ENCODE results near the gene MAP7D1. TPM values are rescaled to one million over a fixed set of nuclear protein-coding genes. Genes with fewer than 3 reads are reported as not detected.
A peak's percentile ranks its signal among the peaks of the same experiment; 100 is the strongest.

MAP7D1 gene
- polyA plus RNA-seq, 1 of the 3 experiments (the other 2 are of a cell fraction) = 69.9 TPM

DNA sequence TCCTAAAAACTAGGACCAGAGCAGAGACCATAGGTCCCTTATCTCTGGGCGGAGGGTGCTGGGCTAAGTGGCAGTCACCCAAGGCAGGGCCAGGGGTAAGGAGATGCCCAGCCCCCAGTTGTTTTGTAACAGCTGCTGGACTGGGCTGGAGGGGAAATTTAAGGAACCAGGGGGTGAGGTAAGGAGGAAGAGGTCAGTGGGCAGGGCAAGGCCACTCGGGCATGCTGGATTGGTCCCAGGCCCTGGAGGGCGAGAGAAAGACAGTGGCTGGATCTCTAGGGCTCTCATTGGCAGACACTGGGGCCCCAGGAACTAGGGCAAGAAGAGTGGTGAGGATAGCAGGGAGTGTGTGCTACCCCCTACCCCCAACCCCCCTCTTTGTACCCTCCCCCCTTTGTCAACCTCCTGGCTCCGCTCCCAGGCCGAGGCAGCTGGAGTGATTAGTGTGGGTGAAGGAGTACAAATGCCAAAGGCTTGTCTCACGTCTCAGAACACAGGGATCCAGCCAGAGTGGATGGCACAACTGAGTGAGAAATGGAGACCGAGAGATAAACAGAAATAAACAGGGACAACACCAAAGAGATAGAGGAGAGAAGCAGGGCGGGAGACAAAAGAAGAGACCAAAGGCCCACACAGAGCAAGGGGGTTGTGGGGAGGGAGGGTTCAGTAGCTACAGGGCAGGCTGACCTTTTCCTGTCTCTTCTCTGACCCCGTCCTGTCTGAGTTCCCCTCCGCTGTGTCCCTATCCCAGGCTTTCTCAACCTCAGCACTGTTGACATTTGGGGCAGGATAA, 47.8 kb downstream of the MAP7D1 start:
- TF ChIP-seq GATA2 (CRISPR knock-in tag; IDR thresholded peaks at IDR 0.05) (no peak), RFX5 (IDR thresholded peaks at IDR 0.05; ENCODE audit: low read length) (no peak), MEF2A (IDR thresholded peaks at IDR 0.05; ENCODE audit: borderline replicate concordance, low read depth) (no peak), NFIC (IDR thresholded peaks at IDR 0.05; ENCODE audit: borderline replicate concordance) (peak; percentile 45)
- H3K4me3 ChIP-seq (ENCODE audit: low read depth in 2 of 2, low read length in 1 of 2) = no peak overlapping the region
- H3K36me3 ChIP-seq (replicated peaks in 1 of 2; ENCODE audit: control insufficient read depth in 1 of 2, insufficient read depth in 2 of 2, low read length in 1 of 2) = no peaks in the 10 kb centered on the region
- DNase-seq = peak; percentile 61
- no peaks in the 10 kb centered on the region for H4K20me1 ChIP-seq (ENCODE audit: insufficient read depth)
- H3K27me3 ChIP-seq (ENCODE audit: insufficient read depth) = no peaks in the 10 kb centered on the region
- no peaks in the 10 kb centered on the region for H3K9me3 ChIP-seq
- POLR2A ChIA-PET = no interaction called here
- WGBS (ENCODE audit: low lambda C conversion rate) = 52% methylated on average over 9 of the region's 10 CpGs
- H3K4me2 ChIP-seq = peak overlapping the region; percentile 50; the same call in 1 of the 2 replicates
- H3K9me2 ChIP-seq = no peaks in the 10 kb centered on the region
- no peak overlapping the region for H3K9ac ChIP-seq
- H3F3A ChIP-seq (replicated peaks; ENCODE audit: insufficient read depth) = no peaks in the 10 kb centered on the region
- peak overlapping the region; percentile 56 for H2AFZ ChIP-seq (ENCODE audit: low read depth)
- CTCF ChIA-PET = interaction anchor here (1.4 kb wide), 1 partner anchor 82 kb away, joined by 6 read pairs; no protein-coding TSS in a partner anchor
- peak overlapping the region; percentile 38 to 51; a peak in 3 of 4 replicates for H3K27ac ChIP-seq (ENCODE audit: low read depth in 2 of 2, low read length in 1 of 2)
- no peaks in the 10 kb centered on the region for H3K79me2 ChIP-seq (ENCODE audit: insufficient read depth)
- H3K4me1 ChIP-seq (ENCODE audit: control insufficient read depth in 1 of 2, insufficient read depth in 2 of 2, low read depth in 1 of 2, low read length in 1 of 2) = peaks cover 7 to 14% of the 10 kb centered on the region in 2 experiments; a peak in 1 of 4 replicates

DNA sequence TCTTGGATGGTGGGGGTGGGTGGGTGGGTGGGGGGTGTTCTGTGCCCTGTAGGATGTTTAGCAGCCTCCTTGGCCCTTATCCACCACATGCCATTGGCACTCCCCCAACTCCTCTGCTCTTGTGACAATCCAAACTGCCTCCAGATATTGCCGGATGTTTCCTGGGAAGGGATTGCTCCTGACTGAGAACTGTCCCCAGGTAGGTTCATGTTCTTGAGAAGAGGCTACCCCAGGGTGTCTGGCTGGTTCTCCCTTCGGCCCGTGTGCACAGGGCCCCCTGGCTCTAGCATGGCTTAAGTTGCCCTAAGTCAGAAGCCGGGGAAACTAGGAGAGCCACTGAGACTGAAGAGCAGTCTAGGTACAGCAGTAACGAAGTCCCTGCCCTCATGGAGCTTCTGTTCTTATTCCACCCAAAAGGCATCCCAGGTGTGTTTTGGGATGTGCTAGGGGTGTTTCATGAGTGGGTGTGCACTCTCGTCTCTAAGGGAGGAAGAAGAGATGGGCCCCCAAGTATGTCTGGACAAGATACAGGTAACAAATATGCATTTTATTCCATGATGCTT, 48.5 kb downstream of the MAP7D1 start:
- Histone ChIP-seq H3K9me2 (no peaks in the 10 kb centered on the region), H3K4me1 (ENCODE audit: control insufficient read depth in 1 of 2, insufficient read depth in 2 of 2, low read depth in 1 of 2, low read length in 1 of 2) (peaks cover 7 to 14% of the 10 kb centered on the region in 2 experiments; a peak in 1 of 4 replicates), H2AFZ (ENCODE audit: low read depth) (no peak overlapping the region), H3K79me2 (ENCODE audit: insufficient read depth) (no peaks in the 10 kb centered on the region), H3K27ac (ENCODE audit: low read depth in 2 of 2, low read length in 1 of 2) (peak overlapping the region; percentile 30 to 51; a peak in 2 of 4 replicates), H3K36me3 (replicated peaks in 1 of 2; ENCODE audit: control insufficient read depth in 1 of 2, insufficient read depth in 2 of 2, low read length in 1 of 2) (no peaks in the 10 kb centered on the region), H3K9ac (no peak overlapping the region), H3K4me3 (ENCODE audit: low read depth in 2 of 2, low read length in 1 of 2) (no peak overlapping the region), H3K9me3 (no peaks in the 10 kb centered on the region), H4K20me1 (ENCODE audit: insufficient read depth) (no peaks in the 10 kb centered on the region), H3K4me2 (no peak overlapping the region), H3F3A (replicated peaks; ENCODE audit: insufficient read depth) (no peaks in the 10 kb centered on the region), H3K27me3 (ENCODE audit: insufficient read depth) (no peaks in the 10 kb centered on the region)
- DNase-seq = no peak
- 73% methylated on average over 3 of the region's 6 CpGs for WGBS (ENCODE audit: low lambda C conversion rate)
- ChIA-PET CTCF (interaction anchor here (1.4 kb wide), 1 partner anchor 81 kb away, joined by 6 read pairs; no protein-coding TSS in a partner anchor), POLR2A (no interaction called here)
- TF ChIP-seq GABPA (IDR thresholded peaks at IDR 0.05; ENCODE audit: low read depth) (no peak), TCF12 (IDR thresholded peaks at IDR 0.05) (no peak), TEAD4 (IDR thresholded peaks at IDR 0.05; ENCODE audit: borderline replicate concordance, insufficient read depth) (no peak), FOXM1 (IDR thresholded peaks at IDR 0.05; ENCODE audit: low read depth) (no peak), YY1 (IDR thresholded peaks at IDR 0.05; ENCODE audit: low read depth) (no peak), RFX5 (IDR thresholded peaks at IDR 0.05; ENCODE audit: low read length) (no peak), FOXJ3 (CRISPR knock-in tag; IDR thresholded peaks at IDR 0.05) (no peak)
- TF ChIP-seq, protein P1, sequence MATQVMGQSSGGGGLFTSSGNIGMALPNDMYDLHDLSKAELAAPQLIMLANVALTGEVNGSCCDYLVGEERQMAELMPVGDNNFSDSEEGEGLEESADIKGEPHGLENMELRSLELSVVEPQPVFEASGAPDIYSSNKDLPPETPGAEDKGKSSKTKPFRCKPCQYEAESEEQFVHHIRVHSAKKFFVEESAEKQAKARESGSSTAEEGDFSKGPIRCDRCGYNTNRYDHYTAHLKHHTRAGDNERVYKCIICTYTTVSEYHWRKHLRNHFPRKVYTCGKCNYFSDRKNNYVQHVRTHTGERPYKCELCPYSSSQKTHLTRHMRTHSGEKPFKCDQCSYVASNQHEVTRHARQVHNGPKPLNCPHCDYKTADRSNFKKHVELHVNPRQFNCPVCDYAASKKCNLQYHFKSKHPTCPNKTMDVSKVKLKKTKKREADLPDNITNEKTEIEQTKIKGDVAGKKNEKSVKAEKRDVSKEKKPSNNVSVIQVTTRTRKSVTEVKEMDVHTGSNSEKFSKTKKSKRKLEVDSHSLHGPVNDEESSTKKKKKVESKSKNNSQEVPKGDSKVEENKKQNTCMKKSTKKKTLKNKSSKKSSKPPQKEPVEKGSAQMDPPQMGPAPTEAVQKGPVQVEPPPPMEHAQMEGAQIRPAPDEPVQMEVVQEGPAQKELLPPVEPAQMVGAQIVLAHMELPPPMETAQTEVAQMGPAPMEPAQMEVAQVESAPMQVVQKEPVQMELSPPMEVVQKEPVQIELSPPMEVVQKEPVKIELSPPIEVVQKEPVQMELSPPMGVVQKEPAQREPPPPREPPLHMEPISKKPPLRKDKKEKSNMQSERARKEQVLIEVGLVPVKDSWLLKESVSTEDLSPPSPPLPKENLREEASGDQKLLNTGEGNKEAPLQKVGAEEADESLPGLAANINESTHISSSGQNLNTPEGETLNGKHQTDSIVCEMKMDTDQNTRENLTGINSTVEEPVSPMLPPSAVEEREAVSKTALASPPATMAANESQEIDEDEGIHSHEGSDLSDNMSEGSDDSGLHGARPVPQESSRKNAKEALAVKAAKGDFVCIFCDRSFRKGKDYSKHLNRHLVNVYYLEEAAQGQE (IDR thresholded peaks at IDR 0.05; ENCODE audit: low read depth, low read length) = no peak
- TF ChIP-seq, protein P2, sequence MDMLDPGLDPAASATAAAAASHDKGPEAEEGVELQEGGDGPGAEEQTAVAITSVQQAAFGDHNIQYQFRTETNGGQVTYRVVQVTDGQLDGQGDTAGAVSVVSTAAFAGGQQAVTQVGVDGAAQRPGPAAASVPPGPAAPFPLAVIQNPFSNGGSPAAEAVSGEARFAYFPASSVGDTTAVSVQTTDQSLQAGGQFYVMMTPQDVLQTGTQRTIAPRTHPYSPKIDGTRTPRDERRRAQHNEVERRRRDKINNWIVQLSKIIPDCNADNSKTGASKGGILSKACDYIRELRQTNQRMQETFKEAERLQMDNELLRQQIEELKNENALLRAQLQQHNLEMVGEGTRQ (IDR thresholded peaks at IDR 0.05; ENCODE audit: borderline replicate concordance, low read depth, low read length) = no peak

All from SK-N-SH (cell line).